ENCODE measurements around the gene CYB5RL.
A peak's percentile ranks its signal among the peaks of the same experiment; 100 is the strongest.
"Not testable (repeated sequence)": the region's sequence is repeated elsewhere in the genome, so short reads cannot be mapped to it uniquely, and the experiment has no call there.

The CYB5RL gene

GRCh38 chr1:54218883-54219687 lies 19.3 kb upstream of the CYB5RL start:
- Mint-ChIP-seq H3K4me1 (peaks cover 28% of the 10 kb centered on the region), H3K4me3 (no peak overlapping the region), H3K9me3 (no peaks in the 10 kb centered on the region), H3K27me3 (no peaks in the 10 kb centered on the region), H3K27ac (no peak overlapping the region)
- DNase-seq (no peak), ATAC-seq (no peak)

GRCh38 chr1:54215523-54215922 lies 15.7 kb upstream of the CYB5RL start:
- no peaks in the 10 kb centered on the region for H3K9me3 Mint-ChIP-seq
- H3K27ac Mint-ChIP-seq: peak overlapping the region in 1 of 2 donors; percentile 56
- DNase-seq: no peak
- no peaks in the 10 kb centered on the region for H3K27me3 Mint-ChIP-seq
- H3K4me3 Mint-ChIP-seq: no peak overlapping the region
- no peak for ATAC-seq
- H3K4me1 Mint-ChIP-seq: peaks cover 17% of the 10 kb centered on the region

GRCh38 chr1:54212872-54213271 lies 13.0 kb upstream of the CYB5RL start:
- Mint-ChIP-seq H3K4me3 (no peak overlapping the region), H3K4me1 (peaks cover 10% of the 10 kb centered on the region), H3K27me3 (no peaks in the 10 kb centered on the region), H3K9me3 (no peaks in the 10 kb centered on the region), H3K27ac (peak overlapping the region in 1 of 2 donors; percentile 7)
- ATAC-seq (no peak), DNase-seq (no peak)

GRCh38 chr1:54207896-54208295 lies 8.1 kb upstream of the CYB5RL start:
- Mint-ChIP-seq H3K27ac (peak overlapping the region in 1 of 2 donors; percentile 33), H3K4me1 (peaks cover 13% of the 10 kb centered on the region)
- H3K27me3 Mint-ChIP-seq, H3K9me3 Mint-ChIP-seq, H3K4me3 Mint-ChIP-seq, DNase-seq, ATAC-seq: not testable (repeated sequence)

- H3K27me3 Mint-ChIP-seq: no peaks in the 10 kb centered on the region
- peak overlapping the region in 1 of 2 donors; percentile 52 for H3K27ac Mint-ChIP-seq
- no peak for ATAC-seq
- no peak for DNase-seq
- no peaks in the 10 kb centered on the region for H3K9me3 Mint-ChIP-seq
- no peak overlapping the region for H3K4me3 Mint-ChIP-seq
- peaks cover 19% of the 10 kb centered on the region for H3K4me1 Mint-ChIP-seq
Measured at GRCh38 chr1:54207287-54207686, 7.5 kb upstream of the CYB5RL start.

GRCh38 chr1:54204199-54204598 lies 4.4 kb upstream of the CYB5RL start:
- H3K4me1 Mint-ChIP-seq: peaks cover 43% of the 10 kb centered on the region
- H3K4me3 Mint-ChIP-seq: no peak overlapping the region
- DNase-seq (no peak), ATAC-seq (no peak)
- no peaks in the 10 kb centered on the region for H3K27me3 Mint-ChIP-seq
- H3K9me3 Mint-ChIP-seq: no peaks in the 10 kb centered on the region
- H3K27ac Mint-ChIP-seq: no peak overlapping the region

GRCh38 chr1:54200519-54200997 lies 728 bp upstream of the CYB5RL start:
- H3K9me3 Mint-ChIP-seq: no peaks in the 10 kb centered on the region
- H3K27me3 Mint-ChIP-seq: no peaks in the 10 kb centered on the region
- H3K4me3 Mint-ChIP-seq: peak overlapping the region; percentile 85 to 94
- DNase-seq: no peak
- ATAC-seq: peak; percentile 45
- H3K27ac Mint-ChIP-seq: peak overlapping the region; percentile 94 to 95
- peaks cover 40% of the 10 kb centered on the region for H3K4me1 Mint-ChIP-seq

GRCh38 chr1:54199151-54199764 lies 572 bp downstream of the CYB5RL start:
- Mint-ChIP-seq H3K27ac (peak overlapping the region; percentile 85 to 94), H3K9me3 (no peaks in the 10 kb centered on the region), H3K27me3 (no peaks in the 10 kb centered on the region), H3K4me1 (peaks cover 40% of the 10 kb centered on the region), H3K4me3 (peak overlapping the region; percentile 85 to 94)
- ATAC-seq: peak; percentile 8
- DNase-seq: peak in 1 of 2 donors; percentile 13

- Mint-ChIP-seq H3K27ac (no peak overlapping the region), H3K4me3 (no peak overlapping the region), H3K9me3 (no peaks in the 10 kb centered on the region), H3K27me3 (no peaks in the 10 kb centered on the region), H3K4me1 (no peaks in the 10 kb centered on the region)
- no peak for ATAC-seq
- DNase-seq: no peak
Measured at GRCh38 chr1:54193453-54193852, 6.4 kb downstream of the CYB5RL start.

- Mint-ChIP-seq H3K4me1 (no peaks in the 10 kb centered on the region), H3K9me3 (no peaks in the 10 kb centered on the region), H3K4me3 (no peak overlapping the region), H3K27me3 (no peaks in the 10 kb centered on the region), H3K27ac (no peak overlapping the region)
- ATAC-seq (no peak), DNase-seq (no peak)
Measured at GRCh38 chr1:54191525-54191924, 8.3 kb downstream of the CYB5RL start.

GRCh38 chr1:54190526-54190925 lies 9.3 kb downstream of the CYB5RL start:
- ATAC-seq: no peak

GRCh38 chr1:54188291-54188690 lies 11.5 kb downstream of the CYB5RL start:
- no peak overlapping the region for H3K4me3 Mint-ChIP-seq
- no peak for ATAC-seq
- H3K9me3 Mint-ChIP-seq: no peaks in the 10 kb centered on the region
- no peaks in the 10 kb centered on the region for H3K4me1 Mint-ChIP-seq
- H3K27me3 Mint-ChIP-seq: no peaks in the 10 kb centered on the region
- no peak overlapping the region for H3K27ac Mint-ChIP-seq
- no peak for DNase-seq

More at GRCh38 chr1:54190526-54190925, 9.3 kb downstream of the CYB5RL start:
- DNase-seq: no peak
- H3K9me3 Mint-ChIP-seq: no peaks in the 10 kb centered on the region
- no peaks in the 10 kb centered on the region for H3K4me1 Mint-ChIP-seq
- H3K27ac Mint-ChIP-seq: no peak overlapping the region
- H3K4me3 Mint-ChIP-seq: no peak overlapping the region
- H3K27me3 Mint-ChIP-seq: no peaks in the 10 kb centered on the region

- no peaks in the 10 kb centered on the region for H3K27me3 Mint-ChIP-seq
Measured at GRCh38 chr1:54186056-54186455, 13.8 kb downstream of the CYB5RL start.

GRCh38 chr1:54180701-54181360 lies 19.0 kb downstream of the CYB5RL start:
- no peaks in the 10 kb centered on the region for H3K4me1 Mint-ChIP-seq
- H3K27ac Mint-ChIP-seq: peak overlapping the region in 1 of 2 donors; percentile 50

More at GRCh38 chr1:54186056-54186455, 13.8 kb downstream of the CYB5RL start:
- no peak overlapping the region for H3K4me3 Mint-ChIP-seq
- ATAC-seq (no peak), DNase-seq (no peak)
- no peaks in the 10 kb centered on the region for H3K9me3 Mint-ChIP-seq
- H3K27ac Mint-ChIP-seq: no peak overlapping the region
- no peaks in the 10 kb centered on the region for H3K4me1 Mint-ChIP-seq

GRCh38 chr1:54178296-54179070 lies 21.3 kb downstream of the CYB5RL start:
- H3K27me3 Mint-ChIP-seq: no peaks in the 10 kb centered on the region
- no peak for ATAC-seq
- DNase-seq: no peak
- H3K27ac Mint-ChIP-seq: peak overlapping the region in 1 of 2 donors; percentile 72
- no peaks in the 10 kb centered on the region for H3K9me3 Mint-ChIP-seq
- H3K4me3 Mint-ChIP-seq: no peak overlapping the region
- H3K4me1 Mint-ChIP-seq: no peaks in the 10 kb centered on the region

More at GRCh38 chr1:54180701-54181360, 19.0 kb downstream of the CYB5RL start:
- ATAC-seq (no peak), DNase-seq (no peak)
- H3K27me3 Mint-ChIP-seq: no peaks in the 10 kb centered on the region
- H3K9me3 Mint-ChIP-seq: no peaks in the 10 kb centered on the region
- no peak overlapping the region for H3K4me3 Mint-ChIP-seq

Data from stimulated activated naive CD8-positive, alpha-beta T cell treated with anti-CD3 and anti-CD28 coated beads, Interleukin-15, amount 100 ng/mL, for 72 hours (primary cell).